Gastrocnemius medialis (tissue), 4 donors: ENCODE results near the gene TMEM43. TPM values are rescaled to one million over a fixed set of nuclear protein-coding genes. Genes with fewer than 3 reads are reported as not detected.
"Not testable (repeated sequence)": the region's sequence is repeated elsewhere in the genome, so short reads cannot be mapped to it uniquely, and the experiment has no call there.

Source experiments
- ATAC-seq, 2 donors: fragments of 150-250 bp; one replicate each; pipeline ENCODE4 v1.9.1; 2016
- DNase-seq, 2 donors: peaks; one replicate each; pipeline ENCODE4 v3.0.0-alpha.2; 2019
- H3K27ac ChIP-seq, 4 donors: fragments of 200-600 bp; sonication (generic); 1 replicate in 1 of 4; 2 replicates in 3 of 4; pipeline ENCODE4 v1.5.1; 2016 to 2018; ENCODE audit warnings: mild to moderate bottlenecking in 2 of 4, moderate library complexity in 1 of 4
- H3K27me3 ChIP-seq, 3 donors: fragments of 200-600 bp; sonication (generic) in 2 of 3; 1 replicate in 1 of 3; 2 replicates in 2 of 3; pipeline versions ENCODE4 v1.5.1 to v1.6.0; 2016 to 2019; ENCODE audit warnings: mild to moderate bottlenecking in 1 of 3, moderate library complexity in 1 of 3
- H3K36me3 ChIP-seq, 2 donors: fragments of 200-600 bp; sonication (generic) in 1 of 2; one replicate each; pipeline ENCODE4 v1.5.1; 2017 to 2018
- H3K4me1 ChIP-seq, 2 donors: fragments of 200-600 bp; sonication (generic) in 1 of 2; one replicate each; pipeline ENCODE4 v1.5.1; 2016 to 2017; ENCODE audit warnings: mild to moderate bottlenecking in 2 of 2
- H3K4me3 ChIP-seq, 4 donors: fragments of 200-600 bp; sonication (generic) in 3 of 4; 1 replicate in 1 of 4; 2 replicates in 3 of 4; pipeline ENCODE4 v1.5.1; 2016 to 2019; ENCODE audit warnings: mild to moderate bottlenecking in 2 of 4
- H3K9me3 ChIP-seq, 3 donors: fragments of 200-600 bp; sonication (generic) in 2 of 3; 1 replicate in 1 of 3; 2 replicates in 2 of 3; pipeline ENCODE4 v1.5.1; 2016 to 2019
- CTCF ChIP-seq, 5 experiments: fragments of 450-650 bp in 3 of 5; fragments of 200-600 bp in 2 of 5; sonication (generic) in 2 of 5; IDR thresholded peaks in 4 of 5; conservative IDR thresholded peaks in 1 of 5; 1 replicate in 4 of 5; 2 replicates in 1 of 5; pipeline ENCODE4 v1.5.1; 2016 to 2019; ENCODE audit warnings: antibody characterized with exemption in 5 of 5, mild to moderate bottlenecking in 3 of 5, moderate library complexity in 3 of 5
- POLR2A ChIP-seq, 2 donors: fragments of 450-650 bp; IDR thresholded peaks; one replicate each; pipeline ENCODE4 v1.6.1; 2017; ENCODE audit warnings: antibody characterized with exemption in 2 of 2, mild to moderate bottlenecking in 2 of 2, moderate library complexity in 2 of 2
- in situ Hi-C, 4 donors: fragments of 200-750 bp; cut with MboI; loops; one replicate each; pipeline versions ENCODE4 v1.15.0 to v1.8.0; 2017; ENCODE audit warnings: low sequenced_read_pairs in 4 of 4
- intact Hi-C: fragments of 100-400 bp; cut with DNase I; formaldehyde crosslinking; loops from one replicate; pipeline ENCODE4 v1.15.1; 2023; ENCODE audit warnings: low total_unique reads
- total RNA-seq, 4 donors: library from RNA; depleted of rRNA; stranded (reverse); fragments of >200 nt; gene quantifications; one replicate each; pipeline versions ENCODE4 v1.1.0 to v1.2.3, GENCODE V29; 2016

The TMEM43 gene
- total RNA-seq, 4 donors from 2014 or later: 68.2 to 128 (median 78.6) TPM

DNA sequence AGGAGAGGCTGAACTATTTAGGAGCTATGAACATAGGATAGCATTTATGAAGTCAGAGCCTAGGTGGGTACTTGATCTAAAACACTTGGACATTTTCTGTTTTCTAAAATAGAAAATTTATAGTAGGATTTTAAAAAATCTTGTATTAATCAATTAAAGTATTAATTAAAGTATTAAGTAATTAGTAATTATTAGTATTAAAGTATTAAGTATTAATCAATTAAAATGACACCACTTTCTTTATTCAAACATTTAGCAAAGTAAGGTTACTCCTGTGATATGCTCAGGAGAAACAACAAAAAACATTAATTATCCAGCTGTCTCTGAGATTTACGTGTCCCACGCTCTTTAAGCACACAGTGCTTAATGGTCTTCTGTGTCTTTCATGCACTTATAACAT lies 32.4 kb upstream of the TMEM43 start:
- in situ Hi-C loops: no loop called here
- TF ChIP-seq POLR2A (IDR thresholded peaks at IDR 0.05) (no peak), CTCF (IDR thresholded peaks at IDR 0.05 in 4 of 5, conservative IDR thresholded peaks at IDR 0.05 in 1 of 5) (no peak)
- H3K27ac ChIP-seq: no peak overlapping the region
- H3K9me3 ChIP-seq: peaks cover 0 to 7% (median 0%) of the 10 kb centered on the region in 3 donors
- DNase-seq (no peak), ATAC-seq (no peak)
- H3K36me3 ChIP-seq: no peaks in the 10 kb centered on the region
- H3K27me3 ChIP-seq: peaks cover 0 to under 1% (median 0%) of the 10 kb centered on the region in 3 donors
- no peak overlapping the region for H3K4me3 ChIP-seq
- H3K4me1 ChIP-seq: no peaks in the 10 kb centered on the region
- intact Hi-C loops: no loop called here

DNA sequence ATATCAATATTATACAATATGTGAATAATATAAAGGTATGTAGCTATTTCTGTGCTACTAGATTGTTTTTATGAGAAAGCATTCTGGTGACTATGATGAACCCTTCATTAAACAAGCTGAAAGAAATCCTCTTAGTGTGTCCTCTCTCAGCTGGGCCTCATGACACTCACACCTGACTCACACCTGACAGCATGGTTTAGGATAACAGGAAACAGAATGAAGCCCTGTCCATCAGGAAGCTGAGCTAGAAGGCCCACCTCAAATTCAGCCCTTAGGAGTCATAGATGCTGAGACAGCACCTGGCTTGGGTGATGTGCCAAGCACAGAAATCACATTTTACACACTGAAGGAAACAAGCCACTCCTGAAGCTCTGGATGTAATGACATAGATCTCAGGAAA lies 31.0 kb upstream of the TMEM43 start:
- intact Hi-C loops: no loop called here
- ATAC-seq (no peak), DNase-seq (no peak)
- TF ChIP-seq CTCF (IDR thresholded peaks at IDR 0.05 in 4 of 5, conservative IDR thresholded peaks at IDR 0.05 in 1 of 5) (no peak), POLR2A (IDR thresholded peaks at IDR 0.05) (no peak)
- no peak overlapping the region for H3K27ac ChIP-seq
- no peaks in the 10 kb centered on the region for H3K36me3 ChIP-seq
- no peaks in the 10 kb centered on the region for H3K9me3 ChIP-seq
- H3K4me3 ChIP-seq: no peak overlapping the region
- peaks cover 0 to 6% (median 0%) of the 10 kb centered on the region in 3 donors for H3K27me3 ChIP-seq
- H3K4me1 ChIP-seq: no peaks in the 10 kb centered on the region
- in situ Hi-C loops: no loop called here

GRCh38 chr3:14096742-14097141 lies 28.1 kb upstream of the TMEM43 start:
- no peak for ATAC-seq
- Histone ChIP-seq H3K27ac (no peak overlapping the region), H3K9me3 (no peaks in the 10 kb centered on the region), H3K27me3 (peaks cover 0 to 6% (median 0%) of the 10 kb centered on the region in 3 donors), H3K4me1 (no peaks in the 10 kb centered on the region), H3K4me3 (no peak overlapping the region), H3K36me3 (no peaks in the 10 kb centered on the region)
- DNase-seq: no peak
- TF ChIP-seq CTCF (IDR thresholded peaks at IDR 0.05 in 4 of 5, conservative IDR thresholded peaks at IDR 0.05 in 1 of 5) (no peak), POLR2A (IDR thresholded peaks at IDR 0.05) (no peak)
- intact Hi-C loops (no loop called here), in situ Hi-C loops (no loop called here)

- no peaks in the 10 kb centered on the region for H3K4me1 ChIP-seq
- intact Hi-C loops (no loop called here), in situ Hi-C loops (no loop called here)
- no peaks in the 10 kb centered on the region for H3K36me3 ChIP-seq
- DNase-seq (no peak), ATAC-seq (no peak)
- H3K27me3 ChIP-seq: peaks cover 0 to 6% (median 0%) of the 10 kb centered on the region in 3 donors
- TF ChIP-seq CTCF (IDR thresholded peaks at IDR 0.05 in 4 of 5, conservative IDR thresholded peaks at IDR 0.05 in 1 of 5) (no peak), POLR2A (IDR thresholded peaks at IDR 0.05) (no peak)
- no peak overlapping the region for H3K27ac ChIP-seq
- no peak overlapping the region for H3K4me3 ChIP-seq
- no peaks in the 10 kb centered on the region for H3K9me3 ChIP-seq
Measured at GRCh38 chr3:14097616-14098391, 27.0 kb upstream of the TMEM43 start.

DNA sequence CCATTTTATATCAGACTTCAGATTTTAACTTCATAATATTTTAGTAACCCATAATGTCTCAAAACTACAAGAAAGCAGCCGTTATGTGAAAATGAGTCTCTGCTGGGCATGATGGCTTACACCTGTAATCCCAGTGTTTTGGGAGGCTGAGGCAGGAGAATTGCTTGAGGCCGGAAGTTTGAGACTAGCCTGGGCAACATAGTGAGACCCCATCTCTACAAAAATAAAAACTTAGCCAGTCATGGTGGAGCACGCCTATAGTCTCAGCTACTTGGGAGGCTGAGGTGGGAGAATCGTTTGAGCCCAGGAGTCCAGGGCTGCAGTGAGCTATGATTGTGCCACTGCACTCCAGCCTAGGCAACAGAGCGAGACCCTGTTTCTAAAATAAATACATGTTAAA lies 15.0 kb upstream of the TMEM43 start:
- intact Hi-C loops, H3K4me3 ChIP-seq, H3K9me3 ChIP-seq, H3K27ac ChIP-seq, H3K27me3 ChIP-seq, H3K4me1 ChIP-seq, DNase-seq, ATAC-seq: not testable (repeated sequence)
- peaks cover 0 to 30% of the 10 kb centered on the region in 2 donors for H3K36me3 ChIP-seq
- in situ Hi-C loops: loop anchor here in 2 of 4 donors (10.0 to 25.0 kb wide), 2 partner anchors 215 to 623 kb away; partner anchors contain the start of gene HDAC11 (in 1 of the 2)
